Measurements from ENCODE around the gene ATXN2. TPM values are rescaled to one million over a fixed set of nuclear protein-coding genes. Genes with fewer than 3 reads are reported as not detected.
"Not testable (repeated sequence)": the region's sequence is repeated elsewhere in the genome, so short reads cannot be mapped to it uniquely, and the experiment has no call there.

ATXN2 gene
- total RNA-seq, 1 donor from 2014 or later: 66.6 TPM

GRCh38 chr12:111605911-111606766 is 7.0 kb upstream of the ATXN2 start:
- Histone ChIP-seq H3K27me3 (no peaks in the 10 kb centered on the region), H3K9me3 (no peaks in the 10 kb centered on the region), H3K4me3 (no peak overlapping the region), H3K27ac (no peak overlapping the region), H3K4me1 (no peaks in the 10 kb centered on the region), H3K36me3 (no peaks in the 10 kb centered on the region)
- no peak for ATAC-seq
- TF ChIP-seq, protein P1, sequence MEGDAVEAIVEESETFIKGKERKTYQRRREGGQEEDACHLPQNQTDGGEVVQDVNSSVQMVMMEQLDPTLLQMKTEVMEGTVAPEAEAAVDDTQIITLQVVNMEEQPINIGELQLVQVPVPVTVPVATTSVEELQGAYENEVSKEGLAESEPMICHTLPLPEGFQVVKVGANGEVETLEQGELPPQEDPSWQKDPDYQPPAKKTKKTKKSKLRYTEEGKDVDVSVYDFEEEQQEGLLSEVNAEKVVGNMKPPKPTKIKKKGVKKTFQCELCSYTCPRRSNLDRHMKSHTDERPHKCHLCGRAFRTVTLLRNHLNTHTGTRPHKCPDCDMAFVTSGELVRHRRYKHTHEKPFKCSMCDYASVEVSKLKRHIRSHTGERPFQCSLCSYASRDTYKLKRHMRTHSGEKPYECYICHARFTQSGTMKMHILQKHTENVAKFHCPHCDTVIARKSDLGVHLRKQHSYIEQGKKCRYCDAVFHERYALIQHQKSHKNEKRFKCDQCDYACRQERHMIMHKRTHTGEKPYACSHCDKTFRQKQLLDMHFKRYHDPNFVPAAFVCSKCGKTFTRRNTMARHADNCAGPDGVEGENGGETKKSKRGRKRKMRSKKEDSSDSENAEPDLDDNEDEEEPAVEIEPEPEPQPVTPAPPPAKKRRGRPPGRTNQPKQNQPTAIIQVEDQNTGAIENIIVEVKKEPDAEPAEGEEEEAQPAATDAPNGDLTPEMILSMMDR (IDR thresholded peaks at IDR 0.05): no peak
- DNase-seq: no peak
- intact Hi-C loops (cut with DNase I): no loop called here

- ATAC-seq; intact Hi-C loops (cut with DNase I); H3K27ac ChIP-seq; H3K4me3 ChIP-seq; H3K36me3 ChIP-seq; DNase-seq; H3K4me1 ChIP-seq; H3K9me3 ChIP-seq; H3K27me3 ChIP-seq: not testable (repeated sequence)
These were observed 3.7 kb upstream of the ATXN2 start for GRCh38 chr12:111602857-111603256.

DNA sequence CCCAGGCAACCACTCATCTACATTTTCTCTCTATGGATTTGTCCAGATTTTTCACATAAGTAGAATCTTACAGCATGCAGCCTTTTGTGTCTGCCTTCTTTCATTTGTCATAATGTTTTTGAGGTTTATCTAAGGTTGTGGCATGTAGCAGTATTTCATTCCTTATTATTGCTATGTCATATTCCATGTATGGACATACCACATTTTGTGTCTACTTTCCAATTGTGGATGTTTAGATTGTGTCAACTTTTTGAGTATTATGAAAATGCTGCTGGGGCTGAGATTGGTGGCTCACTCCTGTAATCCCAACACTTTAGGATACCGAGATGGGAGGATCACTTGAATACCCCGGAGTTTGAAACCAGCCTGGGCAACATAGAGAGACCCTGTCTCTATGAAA is 3.2 kb upstream of the ATXN2 start:
- Histone ChIP-seq H3K27me3 (no peaks in the 10 kb centered on the region), H3K9me3 (no peaks in the 10 kb centered on the region), H3K36me3 (no peaks in the 10 kb centered on the region), H3K27ac (no peak overlapping the region), H3K4me3 (no peak overlapping the region), H3K4me1 (peaks cover 8% of the 10 kb centered on the region)
- TF ChIP-seq, protein P1 (IDR thresholded peaks at IDR 0.05): no peak
- no peak for ATAC-seq
- DNase-seq: no peak
- intact Hi-C loops (cut with DNase I): no loop called here

DNA sequence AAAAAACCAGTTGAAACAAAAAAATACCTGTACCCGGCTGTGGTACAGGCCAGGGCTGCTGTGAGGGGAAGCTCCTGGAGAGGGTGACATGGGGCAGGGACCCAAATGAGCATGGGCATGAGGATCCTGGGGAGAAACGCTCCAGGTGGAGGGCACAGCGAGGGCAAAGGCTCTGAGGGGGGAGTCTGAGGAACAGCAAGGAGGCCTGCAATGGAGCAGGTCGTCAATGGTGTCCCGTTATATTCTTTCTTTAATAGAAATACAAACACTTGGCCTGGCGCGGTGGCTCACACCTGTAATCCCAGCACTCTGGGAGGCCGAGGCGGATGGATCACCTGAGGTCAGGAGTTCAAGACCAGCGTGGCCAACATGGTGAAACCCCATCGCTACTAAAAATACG is 1.9 kb upstream of the ATXN2 start:
- H3K4me3 ChIP-seq; H3K9me3 ChIP-seq; DNase-seq; H3K36me3 ChIP-seq; intact Hi-C loops (cut with DNase I); H3K27me3 ChIP-seq; ATAC-seq; H3K27ac ChIP-seq: not testable (repeated sequence)
- H3K4me1 ChIP-seq: peaks cover 15% of the 10 kb centered on the region

GRCh38 chr12:111600205-111600642 is 1.1 kb upstream of the ATXN2 start:
- Histone ChIP-seq H3K27me3 (no peaks in the 10 kb centered on the region), H3K27ac (peak overlapping the region; percentile 95), H3K9me3 (no peaks in the 10 kb centered on the region), H3K4me1 (peaks cover 22% of the 10 kb centered on the region), H3K36me3 (no peaks in the 10 kb centered on the region), H3K4me3 (peak overlapping the region; percentile 97)
- TF ChIP-seq, protein P1 (IDR thresholded peaks at IDR 0.05): no peak
- intact Hi-C loops (cut with DNase I): no loop called here
- DNase-seq (no peak), ATAC-seq (no peak)

GRCh38 chr12:111599453-111600204 is 514 bp upstream of the ATXN2 start:
- peaks cover 27% of the 10 kb centered on the region for H3K4me1 ChIP-seq
- no peaks in the 10 kb centered on the region for H3K27me3 ChIP-seq
- intact Hi-C loops (cut with DNase I): no loop called here
- TF ChIP-seq, protein P1 (IDR thresholded peaks at IDR 0.05): no peak
- DNase-seq (peak; percentile 94), ATAC-seq (peak; percentile 89)
- H3K27ac ChIP-seq: peak overlapping the region; percentile 95
- no peaks in the 10 kb centered on the region for H3K9me3 ChIP-seq
- H3K36me3 ChIP-seq: no peaks in the 10 kb centered on the region
- H3K4me3 ChIP-seq: peak overlapping the region; percentile 97
